ENCODE data around the gene POP4.
"Not testable (repeated sequence)": the region's sequence is repeated elsewhere in the genome, so short reads cannot be mapped to it uniquely, and the experiment has no call there.

Gene POP4

DNA sequence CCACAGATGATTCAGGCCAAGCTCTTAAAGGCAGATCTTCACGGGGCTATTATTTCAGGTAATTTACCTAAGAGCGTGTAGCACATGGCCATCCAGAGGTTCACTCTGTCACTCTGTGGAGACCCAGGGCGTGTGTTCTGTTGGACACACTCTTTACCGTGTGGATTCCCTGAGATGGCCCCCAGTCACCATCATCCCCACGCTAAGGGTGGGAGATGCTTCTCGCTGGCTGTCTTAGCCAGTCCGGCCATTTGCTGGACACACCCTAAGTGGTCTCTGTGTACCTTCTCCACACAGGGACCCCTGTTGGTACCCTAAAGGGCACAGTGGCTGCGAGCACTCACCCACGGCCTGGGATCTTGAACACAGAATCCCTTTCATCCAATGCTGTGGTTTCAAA is 6.0 kb downstream of the POP4 start:
- no peak for DNase-seq (ENCODE audit: low read depth)

DNA sequence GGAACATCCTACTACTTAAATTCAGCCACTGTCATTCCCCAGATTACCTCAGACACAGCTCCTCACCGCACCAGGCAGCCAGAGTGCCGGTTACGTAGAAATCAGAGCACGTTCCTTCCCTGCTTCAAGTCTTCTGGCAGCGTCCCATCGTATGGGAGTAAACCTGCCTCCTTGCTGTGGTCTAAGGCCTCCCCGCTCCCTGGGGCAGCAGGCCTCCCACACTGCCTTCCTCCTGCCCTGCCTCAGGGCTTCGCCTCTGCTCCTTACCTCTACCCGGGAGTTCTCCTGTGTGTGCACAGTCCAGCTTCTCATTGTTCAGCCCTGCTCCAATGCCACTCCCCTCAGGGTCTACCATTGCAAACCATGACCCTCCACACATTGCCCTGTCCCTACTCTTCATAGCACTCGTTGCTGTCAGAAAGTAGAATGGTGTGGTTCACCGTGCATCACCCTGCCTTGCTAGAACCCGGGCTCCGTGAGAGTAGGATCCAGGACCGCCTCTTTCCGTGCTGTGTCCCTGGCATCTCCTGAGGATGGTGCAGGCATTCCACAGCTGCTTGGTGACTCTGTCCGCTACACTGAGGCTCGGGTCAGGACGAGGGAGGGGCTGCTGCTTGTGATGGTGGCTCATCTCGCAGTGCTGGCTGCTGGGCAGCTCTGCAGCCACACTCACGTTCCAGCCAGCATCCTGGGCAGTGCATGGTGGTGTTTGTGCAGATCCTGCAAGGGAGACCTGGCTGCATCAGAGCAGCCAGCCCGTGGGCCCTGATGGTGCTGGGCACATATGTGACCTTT is 6.9 kb downstream of the POP4 start:
- DNase-seq (ENCODE audit: low read depth) = no peak

DNA sequence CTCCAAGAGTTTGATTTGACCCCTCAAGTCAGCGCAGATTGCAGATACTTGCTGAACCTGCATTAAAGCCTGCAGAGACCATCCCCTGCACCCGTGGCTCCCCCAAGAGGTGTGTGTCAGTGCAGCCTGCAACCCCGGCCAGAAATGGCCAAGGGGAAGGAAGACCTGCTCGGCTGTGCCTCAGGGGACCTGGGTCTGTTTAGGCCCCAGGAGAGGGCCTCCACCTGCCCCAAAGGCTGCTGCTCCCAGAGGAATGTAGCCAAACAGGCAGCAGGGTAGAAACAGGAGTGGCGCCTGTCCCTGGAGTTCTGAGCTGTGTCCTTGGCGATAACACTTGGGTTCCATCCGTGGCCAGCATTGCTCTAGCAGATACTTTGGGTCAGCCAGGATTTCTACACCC is 8.0 kb downstream of the POP4 start:
- no peak for DNase-seq (ENCODE audit: low read depth)

DNA sequence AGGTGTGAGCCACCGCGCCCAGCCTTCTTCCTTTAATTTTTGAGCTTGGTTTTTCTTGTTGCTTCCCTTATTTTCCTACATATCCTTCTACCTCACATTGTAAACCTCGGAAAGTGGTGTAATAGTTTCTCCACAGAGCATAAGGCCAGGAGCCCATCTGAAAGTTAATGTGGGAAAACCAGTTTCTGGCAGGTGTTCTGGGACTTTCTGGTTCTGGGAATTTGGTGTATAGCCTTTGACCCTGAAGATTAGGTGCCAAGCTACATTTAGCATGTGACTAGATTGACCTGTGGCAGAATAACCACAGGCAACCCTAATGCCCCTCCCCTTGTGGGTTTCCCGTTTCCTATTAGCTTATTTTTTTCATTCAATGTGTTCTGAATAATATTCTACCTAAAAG is 8.7 kb downstream of the POP4 start:
- DNase-seq (ENCODE audit: low read depth) = no peak

DNA sequence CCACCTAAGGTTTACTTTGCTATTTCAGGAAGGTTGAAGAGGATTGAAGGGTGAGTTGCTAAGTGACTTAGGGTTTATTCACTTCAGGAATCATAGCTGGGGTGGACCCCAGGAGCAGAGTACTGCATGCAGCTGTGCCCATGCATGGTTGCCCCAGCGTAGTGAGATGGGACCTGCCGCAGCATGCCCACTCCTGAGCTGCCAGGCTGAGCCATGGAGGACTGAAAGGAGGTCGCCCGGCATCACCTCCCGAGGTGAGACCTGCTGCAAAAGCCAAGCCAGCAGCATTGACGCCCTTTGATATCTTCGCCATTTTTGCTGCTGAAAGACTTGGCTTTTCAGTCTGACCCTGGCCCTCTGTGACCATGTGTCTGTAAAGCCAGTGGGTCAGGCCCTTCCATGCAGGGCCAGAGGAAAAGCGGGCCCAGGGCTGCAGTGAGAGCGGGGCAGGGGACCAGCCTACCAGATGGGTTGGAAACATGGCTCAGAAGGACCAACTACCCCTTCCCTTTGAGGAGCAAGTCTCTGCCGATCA is 9.9 kb downstream of the POP4 start:
- no peak for DNase-seq (ENCODE audit: low read depth)

DNA sequence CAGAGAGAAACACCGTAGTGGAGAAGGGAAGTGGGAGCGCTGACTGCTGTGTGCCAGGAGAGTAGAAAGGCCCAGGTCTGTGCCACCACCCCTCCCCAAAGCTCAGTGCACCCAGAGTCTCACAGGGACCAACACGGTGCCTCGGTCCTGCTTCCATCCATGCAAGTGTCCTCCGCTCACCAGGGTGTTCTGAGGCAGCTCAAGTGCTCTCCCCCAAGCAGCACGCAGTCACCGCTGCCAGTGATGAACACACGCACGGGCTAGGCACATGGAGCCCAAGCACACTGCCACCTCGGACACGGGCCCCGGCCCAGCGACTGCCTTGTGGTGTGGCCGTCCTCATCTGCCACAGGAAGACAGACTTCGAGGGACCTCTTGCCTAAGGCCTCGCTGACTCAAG is 10.5 kb downstream of the POP4 start:
- no peak for DNase-seq (ENCODE audit: low read depth)

DNA sequence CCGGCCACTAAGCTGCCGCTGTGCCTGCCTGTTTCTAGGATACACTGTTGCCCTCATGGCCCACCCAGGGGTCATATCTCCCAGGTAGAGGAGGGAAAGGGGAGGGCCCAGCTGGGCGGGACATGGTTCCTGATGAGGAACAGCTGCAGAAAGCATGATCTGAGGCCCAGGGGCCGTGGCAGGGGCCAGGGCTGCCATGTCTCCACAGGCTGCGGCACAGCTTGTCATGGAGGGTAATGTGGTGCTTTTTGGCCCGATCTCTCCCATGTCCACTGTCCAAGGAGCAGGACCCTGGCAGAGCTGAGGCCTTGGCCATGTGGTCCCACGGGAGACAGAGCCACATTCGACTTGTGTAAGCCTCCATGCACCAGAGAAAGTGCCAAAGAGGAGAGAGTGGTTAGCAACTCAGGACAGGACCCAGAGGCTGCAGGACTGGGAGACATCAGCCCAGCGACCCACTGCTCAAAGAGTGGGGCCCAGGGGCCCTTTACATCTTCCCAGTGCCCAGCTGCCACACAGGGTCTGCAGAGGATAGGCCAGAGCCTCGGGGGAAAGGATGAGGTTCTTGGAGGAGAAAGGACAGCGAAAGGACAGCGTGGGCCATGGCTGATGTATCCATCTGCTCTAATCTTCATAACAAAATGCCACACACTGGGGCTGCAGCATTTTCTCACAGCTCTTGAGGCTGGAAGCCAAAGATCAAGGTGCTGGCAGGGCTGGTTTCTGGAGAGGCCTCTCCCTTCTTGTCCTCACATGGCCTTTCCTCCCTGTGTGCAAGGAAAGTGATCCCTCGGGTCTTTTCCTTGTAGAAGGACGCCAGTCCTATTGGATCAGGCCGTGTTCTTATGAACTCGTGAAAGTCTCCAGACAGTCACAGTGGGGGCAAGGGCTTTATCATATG is 11.5 kb downstream of the POP4 start:
- no peak for DNase-seq (ENCODE audit: low read depth)

DNA sequence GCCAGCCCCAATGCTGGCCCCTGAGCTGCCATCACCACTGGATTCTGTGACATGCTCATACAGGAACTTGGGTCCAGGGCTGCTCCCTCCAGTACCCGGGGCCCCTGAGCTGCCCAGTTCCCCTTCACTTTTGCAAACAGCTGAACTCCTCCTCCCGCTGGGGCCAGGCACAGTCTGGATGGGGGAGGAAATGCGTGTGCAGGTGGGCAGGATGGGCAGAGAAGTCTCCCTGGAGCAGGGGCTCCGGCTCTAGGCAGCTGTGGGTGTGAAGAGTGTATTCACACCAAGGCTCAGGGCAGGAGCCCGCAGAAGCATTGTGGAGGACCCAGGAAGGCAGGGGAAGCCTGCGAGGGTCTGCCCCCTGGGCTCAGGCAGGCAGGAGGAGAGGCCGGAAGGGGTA is 12.4 kb downstream of the POP4 start:
- DNase-seq (ENCODE audit: low read depth) = no peak

DNA sequence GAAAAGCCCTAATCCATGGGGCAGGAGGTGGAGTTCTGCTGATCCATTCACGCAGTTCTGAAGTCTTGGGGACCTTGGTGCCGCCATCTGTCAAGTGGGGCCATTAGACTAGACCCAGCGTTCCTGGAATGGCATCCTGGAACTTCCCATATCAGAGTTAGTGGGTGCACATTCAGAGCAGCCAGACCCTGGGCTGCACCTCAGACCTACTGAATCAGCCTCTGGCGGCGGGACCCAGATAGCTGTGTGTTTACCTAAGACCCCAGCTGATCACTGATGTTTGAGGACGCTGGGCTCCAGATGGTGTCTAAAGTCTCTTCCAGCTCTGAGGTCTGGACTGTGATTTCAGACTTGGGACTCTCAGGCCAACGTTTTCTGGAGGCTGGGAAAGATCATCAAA is 12.8 kb downstream of the POP4 start:
- no peak for DNase-seq (ENCODE audit: low read depth)

DNA sequence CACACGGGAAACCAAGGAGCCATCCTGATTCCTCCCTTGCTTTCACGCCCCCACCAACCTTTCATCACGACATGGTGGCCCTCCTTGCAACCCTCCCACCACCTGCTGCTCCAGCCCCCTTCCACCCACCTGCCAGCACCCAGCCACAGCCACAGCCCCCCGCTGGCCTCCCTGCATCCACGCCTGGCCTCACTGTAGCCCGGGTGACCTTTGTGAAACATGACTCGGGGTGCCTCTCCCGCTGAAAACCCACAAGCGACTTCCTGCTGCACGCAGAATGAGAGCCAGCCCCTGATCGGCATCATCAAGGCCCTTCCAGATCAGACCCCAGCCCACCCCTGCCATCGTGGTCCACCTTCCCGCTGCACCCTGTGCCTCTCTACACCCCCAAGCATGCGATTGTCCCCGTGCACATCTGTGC is 14.9 kb downstream of the POP4 start:
- DNase-seq (ENCODE audit: low read depth) = no peak

DNA sequence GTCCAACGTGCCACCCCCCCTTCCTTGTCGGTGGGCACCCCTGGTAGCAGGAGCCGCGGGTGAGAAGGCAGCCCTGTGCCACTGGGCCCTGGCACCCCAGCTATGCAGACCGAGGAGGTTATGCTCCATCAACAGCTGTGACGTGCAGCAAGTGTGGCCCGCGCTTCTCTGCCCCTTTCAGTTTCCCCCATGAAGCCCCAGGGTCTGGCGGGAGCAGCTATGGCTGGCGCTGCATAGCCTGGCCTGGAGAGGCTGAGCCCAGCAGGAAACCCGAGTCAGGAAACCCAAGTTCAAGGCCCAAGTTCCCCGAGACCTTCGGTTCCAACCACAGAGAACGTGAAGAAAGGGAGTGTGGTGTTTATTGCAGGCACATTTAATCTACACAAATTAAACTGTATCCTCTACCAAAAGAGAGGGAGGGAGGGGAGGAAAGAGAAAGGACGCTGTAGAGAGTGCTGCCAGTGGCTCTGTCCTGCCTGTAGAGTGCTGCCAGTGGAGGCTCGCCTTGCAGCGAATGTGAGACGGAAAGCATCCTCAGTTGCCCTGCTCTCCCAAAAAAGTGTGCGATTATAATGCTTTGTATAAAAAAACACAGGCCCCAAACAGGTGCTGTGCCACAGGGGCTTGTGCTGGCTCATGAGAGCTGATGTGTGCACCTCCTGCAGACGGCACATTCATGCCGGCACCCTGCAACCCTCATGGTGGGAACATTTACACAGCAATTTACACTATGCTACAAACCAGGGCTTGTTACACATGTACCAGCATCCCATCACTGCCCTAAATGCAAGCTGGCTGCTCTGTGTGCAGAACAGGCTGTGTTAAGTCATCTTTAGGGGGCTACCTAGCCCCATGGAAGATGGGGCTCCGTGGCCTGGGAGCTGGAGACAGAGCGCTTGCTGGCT is 16.3 kb downstream of the POP4 start:
- no peak for DNase-seq (ENCODE audit: low read depth)

DNA sequence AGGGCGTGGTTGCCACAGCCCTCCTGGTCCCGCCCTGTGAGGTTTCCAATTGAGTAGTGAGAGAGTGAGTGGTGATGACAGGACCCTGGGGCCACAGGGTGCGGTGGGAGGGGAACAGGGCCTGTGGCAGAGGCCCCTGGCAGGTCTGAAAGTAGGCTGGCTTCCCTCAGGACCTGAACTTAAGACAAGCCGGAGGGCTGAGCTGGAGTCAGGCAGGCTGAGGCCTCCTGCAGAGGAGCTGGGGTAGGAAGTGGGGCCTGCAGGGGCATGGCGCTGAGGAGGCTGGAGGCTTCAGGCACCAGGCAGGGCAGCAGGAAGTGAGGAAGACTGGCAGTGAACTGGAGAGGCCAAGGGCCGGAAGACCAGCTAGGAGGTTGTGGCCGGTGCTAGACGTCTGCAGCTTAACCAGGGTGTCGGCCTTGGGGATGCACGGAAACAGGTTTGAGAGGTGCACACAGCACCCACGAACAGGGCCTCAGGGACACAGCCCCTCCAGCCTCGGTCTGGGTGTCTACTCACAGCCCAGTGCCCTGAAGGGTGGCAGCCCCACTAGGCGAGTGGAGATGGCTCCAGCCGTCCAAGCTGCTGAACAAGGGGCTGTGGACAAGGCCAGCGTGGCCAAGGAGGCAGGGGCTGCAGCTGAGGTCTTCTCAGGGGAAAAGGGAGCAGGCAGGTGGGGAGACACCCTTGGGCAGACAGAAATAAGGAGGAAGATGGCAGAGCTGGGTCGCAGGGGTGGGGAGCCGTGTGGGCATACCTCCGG is 17.8 kb downstream of the POP4 start:
- DNase-seq (ENCODE audit: low read depth) = no peak

DNA sequence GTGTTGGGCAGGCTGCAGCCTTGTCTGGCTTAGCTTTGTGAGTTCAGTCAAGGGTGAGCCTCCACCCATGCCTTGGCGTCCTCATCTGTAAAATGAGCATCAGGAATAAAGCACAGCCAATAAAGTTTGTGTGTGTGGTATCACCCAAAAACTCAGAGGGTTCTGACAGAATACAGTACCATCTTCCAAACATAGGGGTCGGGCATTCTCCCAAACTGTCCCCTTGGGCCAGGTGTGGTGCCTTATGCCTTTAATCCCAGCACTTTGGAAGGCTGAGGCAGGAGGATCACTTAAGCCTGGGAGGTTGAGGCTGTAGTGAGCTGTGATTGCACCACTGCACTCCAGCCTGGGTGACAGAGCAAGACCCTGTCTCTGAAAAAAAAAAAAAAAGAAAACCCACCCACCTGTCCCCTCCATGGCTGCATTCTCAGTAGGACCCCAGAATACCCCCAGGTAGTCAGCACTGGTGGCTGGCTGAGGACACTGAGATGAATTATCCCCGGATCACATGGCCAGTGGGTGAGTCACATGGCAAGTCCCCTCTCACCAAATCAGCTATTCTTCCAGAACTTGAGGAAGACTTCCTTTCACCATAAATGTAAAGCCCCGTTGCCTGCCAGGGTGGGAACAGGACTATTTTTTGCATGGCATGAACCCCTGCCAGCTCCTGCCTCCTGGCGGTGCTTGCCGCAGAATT is 18.6 kb downstream of the POP4 start:
- DNase-seq (ENCODE audit: low read depth) = no peak

DNA sequence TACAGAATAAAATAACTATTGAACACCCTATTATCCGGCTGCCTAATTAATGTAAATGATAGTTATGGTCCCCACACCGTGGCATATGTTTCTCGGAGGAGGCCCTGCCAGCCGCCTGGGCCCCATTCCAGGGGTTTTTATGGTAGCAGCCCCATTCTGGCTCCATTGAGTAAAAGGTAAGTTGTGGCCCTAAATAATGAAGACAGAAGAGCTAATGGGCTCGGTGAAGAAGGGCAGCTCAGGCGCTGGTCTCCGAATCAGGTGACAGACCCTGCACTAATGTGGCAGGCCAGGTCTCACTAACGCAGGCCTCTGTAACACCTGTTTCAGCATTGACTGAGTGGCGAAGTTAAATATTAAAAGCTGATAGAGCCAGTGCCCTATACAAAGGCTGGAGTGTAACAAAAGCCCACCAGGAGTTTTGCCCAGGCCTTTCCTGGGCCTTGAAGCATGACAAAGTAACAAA is 19.1 kb downstream of the POP4 start:
- no peak for DNase-seq (ENCODE audit: low read depth)

DNA sequence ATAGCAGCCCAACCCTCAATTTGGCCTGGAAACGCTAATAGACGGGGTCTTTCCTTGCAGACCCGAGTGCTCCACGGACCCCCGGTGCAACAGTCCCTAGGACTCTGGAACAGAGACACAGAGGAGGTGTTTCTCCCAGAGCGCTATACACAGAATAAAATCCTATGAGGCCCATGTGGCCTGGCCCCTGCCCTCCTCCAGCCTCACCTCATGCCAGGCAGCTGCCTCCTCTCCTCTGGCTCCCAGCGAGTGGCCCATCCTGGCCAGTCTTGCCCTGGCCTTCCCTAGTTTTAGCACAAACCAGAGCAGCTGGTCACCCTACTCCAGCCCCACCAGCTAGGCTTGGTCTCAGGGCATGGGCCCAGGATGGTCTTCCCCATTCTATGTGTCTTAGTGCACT is 20.3 kb downstream of the POP4 start:
- no peak for DNase-seq (ENCODE audit: low read depth)

DNA sequence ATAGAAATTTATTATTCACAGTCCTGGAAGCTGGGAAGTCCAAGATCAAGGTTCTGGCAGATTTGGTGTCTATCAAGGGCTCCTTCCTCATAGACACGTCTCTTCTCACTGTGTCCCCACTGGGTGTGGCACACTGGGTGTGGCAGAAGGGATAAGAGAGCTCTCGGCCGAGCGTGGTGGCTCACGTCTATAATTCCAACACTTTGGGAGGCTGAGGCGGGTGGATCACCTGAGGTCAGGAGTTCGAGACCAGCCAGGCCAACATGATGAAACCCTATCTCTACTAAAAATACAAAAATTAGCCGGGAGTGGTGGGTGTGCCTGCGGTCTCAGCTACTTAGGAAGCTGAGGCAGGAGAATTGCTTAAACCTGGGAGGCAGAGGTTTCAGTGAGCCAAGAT is 20.7 kb downstream of the POP4 start:
- DNase-seq (ENCODE audit: low read depth) = not testable (repeated sequence)

DNA sequence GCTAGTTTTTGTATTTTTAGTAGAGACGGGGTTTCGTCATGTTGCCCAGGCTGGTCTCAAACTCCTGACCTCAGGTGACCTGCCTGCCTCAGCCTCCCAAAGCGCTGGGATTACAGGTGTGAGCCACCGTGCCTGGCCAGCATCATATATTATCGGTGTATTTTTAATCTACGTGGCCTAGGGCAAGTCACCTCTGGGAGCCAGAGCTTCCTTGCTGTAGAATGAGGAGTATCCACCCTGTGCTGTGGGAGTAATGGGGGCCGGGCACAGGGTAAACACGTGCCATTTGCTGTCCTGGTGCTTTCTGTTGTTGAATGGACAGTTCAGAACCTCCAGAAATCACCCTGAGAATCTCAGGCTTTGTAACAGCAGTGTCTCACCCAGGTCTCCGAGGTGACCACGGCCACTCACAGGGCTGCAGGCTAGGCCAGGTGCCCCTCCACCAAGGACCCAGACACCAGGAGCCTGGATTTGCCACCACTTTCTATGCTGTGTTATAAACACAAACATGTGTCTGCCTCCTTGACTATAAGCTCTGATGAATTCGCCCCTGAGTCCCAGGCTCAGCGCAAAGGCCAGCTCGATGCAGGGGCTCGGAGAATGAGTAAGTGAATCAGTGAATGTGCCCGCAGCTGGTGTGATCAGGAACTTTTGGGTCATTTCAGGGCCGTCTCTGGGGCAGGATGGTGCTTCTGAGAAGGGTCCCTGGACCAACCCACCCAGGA is 22.7 kb downstream of the POP4 start:
- no peak for DNase-seq (ENCODE audit: low read depth)

DNA sequence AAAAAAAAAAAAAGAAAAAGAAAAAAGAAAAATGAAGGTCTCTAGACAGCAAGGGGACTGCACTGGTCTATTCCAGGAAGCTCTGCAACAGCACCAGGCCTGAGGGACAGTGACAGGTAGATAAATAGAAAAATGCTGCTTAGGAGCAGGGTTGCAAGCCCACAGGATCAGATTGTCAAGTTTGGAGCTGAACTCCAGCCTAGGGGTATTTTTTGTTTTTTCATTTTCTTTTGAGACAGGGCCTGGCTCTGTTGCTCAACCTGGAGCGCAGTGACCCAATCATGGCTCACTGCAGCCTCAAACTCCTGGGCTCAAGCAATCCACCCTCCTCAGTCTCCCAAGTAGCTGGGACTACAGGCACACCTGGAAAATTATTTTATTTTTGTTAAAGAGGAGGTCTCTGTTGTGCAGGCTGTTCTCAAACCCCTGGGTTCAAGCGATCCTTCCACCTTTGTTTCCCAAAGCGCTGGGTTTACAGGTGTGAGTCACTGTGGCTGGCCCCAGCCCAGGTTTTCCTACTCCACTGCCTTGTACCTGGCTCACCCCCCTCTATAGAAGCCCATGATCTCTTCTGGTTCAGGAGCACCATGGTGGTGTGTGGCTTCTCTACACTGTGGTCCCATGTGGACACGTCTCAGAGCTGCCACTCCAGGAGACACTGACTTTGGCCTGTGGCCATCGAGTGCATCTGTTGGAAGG is 23.9 kb downstream of the POP4 start:
- no peak for DNase-seq (ENCODE audit: low read depth)

DNA sequence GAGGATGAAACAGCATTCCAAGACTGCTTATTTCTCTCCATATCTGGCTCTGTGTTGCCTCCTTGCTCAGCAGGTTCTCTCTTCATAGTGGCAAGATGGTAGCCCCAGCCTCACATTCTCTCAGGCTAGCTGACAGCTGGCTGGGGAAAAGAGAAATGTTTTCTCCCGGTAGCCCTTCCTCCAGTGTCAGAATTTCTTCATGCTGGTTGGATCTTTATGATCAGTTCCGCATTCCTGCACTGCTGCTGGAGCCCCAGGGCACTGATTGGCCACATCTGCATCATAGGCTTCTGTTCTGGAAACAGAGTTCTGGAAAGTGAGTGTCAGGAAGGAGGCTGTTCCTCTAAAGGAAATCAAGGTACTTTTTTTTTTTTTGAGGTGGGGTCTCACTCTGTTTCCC is 24.6 kb downstream of the POP4 start:
- DNase-seq (ENCODE audit: low read depth) = no peak
